OCI-LY1 (cell line): ENCODE measurements around the gene NOS1.

Source experiments
- H2AFZ ChIP-seq: fragments of 200-600 bp; sonication (generic), shearing (Covaris generic); 2 replicates; pipeline ENCODE4 v1.6.0; 2014; ENCODE audit warnings: antibody characterized with exemption, mild to moderate bottlenecking, low read length
- H3F3A ChIP-seq: fragments of 200-600 bp; sonication (generic), shearing (Covaris generic); 2 replicates; pipeline ENCODE4 v1.6.0; 2014; ENCODE audit warnings: mild to moderate bottlenecking, antibody characterized with exemption, low read length, moderate library complexity; ENCODE audit not compliant: insufficient read depth
- H3K27ac ChIP-seq: fragments of 200-600 bp; sonication (generic); 2 replicates; pipeline ENCODE4 v1.5.1; 2014; ENCODE audit warnings: low read length, mixed run types, mild to moderate bottlenecking, low read depth; ENCODE audit not compliant: poor library complexity, severe bottlenecking
- H3K27me3 ChIP-seq: fragments of 200-600 bp; sonication (generic); 2 replicates; pipeline ENCODE4 v1.6.0; 2014; ENCODE audit warnings: antibody characterized with exemption, mild to moderate bottlenecking, low read length, moderate library complexity; ENCODE audit not compliant: insufficient read depth
- H3K36me3 ChIP-seq: fragments of 200-600 bp; sonication (generic); 2 replicates; pipeline ENCODE4 v1.6.1; 2014; ENCODE audit warnings: mild to moderate bottlenecking, antibody characterized with exemption, low read length, moderate library complexity, mixed read lengths; ENCODE audit not compliant: insufficient read depth
- H3K4me1 ChIP-seq: fragments of 200-600 bp; sonication (generic); 2 replicates; pipeline ENCODE4 v1.5.1; 2014; ENCODE audit warnings: mild to moderate bottlenecking, low read length, moderate library complexity; ENCODE audit not compliant: insufficient read depth, severe bottlenecking
- H3K4me2 ChIP-seq: fragments of 200-600 bp; sonication (generic), shearing (Covaris generic); 2 replicates; pipeline ENCODE4 v1.6.1; 2014; ENCODE audit warnings: low read length
- H3K4me3 ChIP-seq: fragments of 200-600 bp; sonication (generic); 2 replicates; pipeline ENCODE4 v1.5.1; 2014; ENCODE audit warnings: low read length, low read depth, mild to moderate bottlenecking, mixed read lengths; ENCODE audit not compliant: poor library complexity, severe bottlenecking
- H3K79me2 ChIP-seq: fragments of 200-600 bp; shearing (Covaris generic); 2 replicates; pipeline ENCODE4 v1.6.1; 2016; ENCODE audit warnings: mixed run types, low read length, mixed read lengths; ENCODE audit not compliant: insufficient read depth
- H3K9ac ChIP-seq: fragments of 200-600 bp; sonication (generic), shearing (Covaris generic); 2 replicates; pipeline ENCODE4 v1.6.1; 2014; ENCODE audit warnings: mild to moderate bottlenecking, low read length, mixed read lengths
- H3K9me2 ChIP-seq: fragments of 200-600 bp; sonication (generic), shearing (Covaris generic); 2 replicates; pipeline ENCODE4 v1.6.1; 2014; ENCODE audit warnings: low read depth, mild to moderate bottlenecking, low read length, mixed read lengths
- H3K9me3 ChIP-seq: fragments of 200-600 bp; shearing (Covaris generic); 2 replicates; pipeline ENCODE4 v1.6.1; 2014; ENCODE audit warnings: low read length, mixed read lengths
- H4K20me1 ChIP-seq: fragments of 200-600 bp; sonication (generic), shearing (Covaris generic); 2 replicates; pipeline ENCODE4 v1.6.0; 2016; ENCODE audit warnings: mild to moderate bottlenecking, low read length; ENCODE audit not compliant: insufficient read depth
- EZH2 ChIP-seq: fragments of 200-600 bp; sonication (generic), shearing (Covaris generic); IDR thresholded peaks from 2 replicates; pipeline ENCODE4 v1.8.0; 2017; ENCODE audit warnings: borderline replicate concordance, mixed run types, mild to moderate bottlenecking, antibody characterized with exemption, low read length, moderate library complexity, mixed read lengths
- TF ChIP-seq, protein P1 (sequence below): fragments of 200-600 bp; sonication (generic), shearing (Covaris generic); IDR thresholded peaks from 2 replicates; pipeline ENCODE4 v1.5.1; 2017; ENCODE audit warnings: mild to moderate bottlenecking, antibody characterized with exemption, low read length, moderate library complexity, mixed read lengths

The NOS1 gene

DNA sequence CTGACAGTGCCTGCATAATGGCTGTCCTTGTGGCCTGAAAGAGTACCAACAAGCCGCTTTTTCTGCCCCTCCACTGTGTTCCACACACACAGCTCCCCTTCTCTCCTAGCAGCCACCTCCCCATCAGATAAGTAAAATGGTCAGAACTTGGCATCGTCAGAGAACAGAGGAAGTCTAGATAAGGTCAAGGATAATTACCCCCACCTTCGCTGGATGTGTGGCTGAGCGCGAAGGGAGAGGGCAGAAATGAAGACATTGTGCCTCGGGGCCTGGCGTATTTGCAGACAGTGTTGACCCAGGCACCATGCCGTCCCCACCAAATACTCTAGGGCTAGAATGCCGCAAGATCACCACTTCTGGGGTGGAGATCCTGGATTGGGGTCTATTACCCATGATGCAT is 201.8 kb downstream of the NOS1 start:
- Histone ChIP-seq H3F3A (peaks cover 4% of the 10 kb centered on the region), H3K9me3 (no peaks in the 10 kb centered on the region), H3K9ac (no peak overlapping the region), H4K20me1 (no peaks in the 10 kb centered on the region), H3K79me2 (no peaks in the 10 kb centered on the region), H3K36me3 (peaks cover 97% of the 10 kb centered on the region), H3K9me2 (no peaks in the 10 kb centered on the region), H2AFZ (no peak overlapping the region), H3K4me1 (no peaks in the 10 kb centered on the region), H3K4me3 (no peak overlapping the region), H3K27ac (no peak overlapping the region), H3K27me3 (no peaks in the 10 kb centered on the region), H3K4me2 (no peak overlapping the region)
- no peak for TF ChIP-seq EZH2
- TF ChIP-seq, protein P1, sequence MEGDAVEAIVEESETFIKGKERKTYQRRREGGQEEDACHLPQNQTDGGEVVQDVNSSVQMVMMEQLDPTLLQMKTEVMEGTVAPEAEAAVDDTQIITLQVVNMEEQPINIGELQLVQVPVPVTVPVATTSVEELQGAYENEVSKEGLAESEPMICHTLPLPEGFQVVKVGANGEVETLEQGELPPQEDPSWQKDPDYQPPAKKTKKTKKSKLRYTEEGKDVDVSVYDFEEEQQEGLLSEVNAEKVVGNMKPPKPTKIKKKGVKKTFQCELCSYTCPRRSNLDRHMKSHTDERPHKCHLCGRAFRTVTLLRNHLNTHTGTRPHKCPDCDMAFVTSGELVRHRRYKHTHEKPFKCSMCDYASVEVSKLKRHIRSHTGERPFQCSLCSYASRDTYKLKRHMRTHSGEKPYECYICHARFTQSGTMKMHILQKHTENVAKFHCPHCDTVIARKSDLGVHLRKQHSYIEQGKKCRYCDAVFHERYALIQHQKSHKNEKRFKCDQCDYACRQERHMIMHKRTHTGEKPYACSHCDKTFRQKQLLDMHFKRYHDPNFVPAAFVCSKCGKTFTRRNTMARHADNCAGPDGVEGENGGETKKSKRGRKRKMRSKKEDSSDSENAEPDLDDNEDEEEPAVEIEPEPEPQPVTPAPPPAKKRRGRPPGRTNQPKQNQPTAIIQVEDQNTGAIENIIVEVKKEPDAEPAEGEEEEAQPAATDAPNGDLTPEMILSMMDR, result no peak

GRCh38 chr12:117158911-117159553 is 202.4 kb downstream of the NOS1 start:
- Histone ChIP-seq H3K4me2 (no peak overlapping the region), H3K9me3 (no peaks in the 10 kb centered on the region), H3K36me3 (peaks cover 97% of the 10 kb centered on the region), H2AFZ (no peak overlapping the region), H3K27me3 (no peaks in the 10 kb centered on the region), H3K79me2 (no peaks in the 10 kb centered on the region), H3K4me3 (no peak overlapping the region), H3K4me1 (no peaks in the 10 kb centered on the region), H3K27ac (no peak overlapping the region), H3F3A (peaks cover 4% of the 10 kb centered on the region), H3K9ac (no peak overlapping the region), H3K9me2 (no peaks in the 10 kb centered on the region), H4K20me1 (no peaks in the 10 kb centered on the region)
- TF ChIP-seq, protein P1, result no peak
- TF ChIP-seq EZH2, result no peak
